WTC11 (cell line): ENCODE measurements around the gene RPL34. TPM values are rescaled to one million over a fixed set of nuclear protein-coding genes. Genes with fewer than 3 reads are reported as not detected.

Experiments used
- ATAC-seq: fragments of 200-7000 bp; cut with Tn5 transposase; 2 replicates; pipeline ENCODE4 v1.10.0; 2021; ENCODE audit warnings: mild to moderate bottlenecking, moderate library complexity
- CTCF ChIA-PET: fragments of 300-600 bp; sonication (Branson Sonifier 250); formaldehyde crosslinking; loops from one replicate; lab custom pipeline; 2021; ENCODE audit warnings: antibody characterized with exemption; lab: Charles Lee
- POLR2A ChIA-PET: fragments of 350-600 bp; sonication (Branson Sonifier 250); formaldehyde crosslinking; loops from one replicate; lab custom pipeline; 2021; ENCODE audit warnings: antibody characterized with exemption; lab: Charles Lee
- DNase-seq: peaks from one replicate; pipeline ENCODE4 v3.0.0; 2021; ENCODE audit warnings: low spot score
- H3K27ac Mint-ChIP-seq: 2 replicates; pipeline ENCODE4 v1.8.0; 2021; ENCODE audit warnings: mixed read lengths
- H3K27me3 Mint-ChIP-seq: 2 replicates; pipeline ENCODE4 v1.8.0; 2021; ENCODE audit warnings: low read depth, mild to moderate bottlenecking, moderate library complexity, mixed read lengths
- H3K36me3 Mint-ChIP-seq: 2 replicates; pipeline ENCODE4 v1.8.0; 2021; ENCODE audit warnings: mixed read lengths
- H3K4me1 Mint-ChIP-seq: 2 replicates; pipeline ENCODE4 v1.8.0; 2022; ENCODE audit warnings: mixed read lengths
- H3K4me3 Mint-ChIP-seq: 2 replicates; pipeline ENCODE4 v1.8.0; 2021; ENCODE audit warnings: mild to moderate bottlenecking, moderate library complexity, mixed read lengths
- H3K9me3 Mint-ChIP-seq: 2 replicates; pipeline ENCODE4 v1.8.0; 2021; ENCODE audit warnings: mixed read lengths
- ATF1 ChIP-seq: sonication (generic); formaldehyde crosslinking; IDR thresholded peaks from 2 replicates; pipeline ENCODE4 v1.8.1; 2023; ENCODE audit warnings: mild to moderate bottlenecking, moderate library complexity, missing genetic modification reagents
- JAZF1 ChIP-seq: fragments of 250-450 bp; sonication (Bioruptor Pico); IDR thresholded peaks from 2 replicates; pipeline ENCODE4 v1.9.0; 2021; ENCODE audit warnings: moderate library complexity, mild to moderate bottlenecking, inconsistent platforms
- KAT7 ChIP-seq: sonication (generic); formaldehyde crosslinking; IDR thresholded peaks from 2 replicates; pipeline ENCODE4 v1.8.1; 2023; ENCODE audit warnings: missing genetic modification reagents, mild to moderate bottlenecking, borderline replicate concordance
- MXD4 ChIP-seq: fragments of 250-450 bp; sonication (Bioruptor Pico); IDR thresholded peaks from 2 replicates; pipeline ENCODE4 v1.8.0; 2021; ENCODE audit warnings: mild to moderate bottlenecking, moderate library complexity, borderline replicate concordance
- MYBL2 ChIP-seq: sonication (generic); formaldehyde crosslinking; IDR thresholded peaks from 2 replicates; pipeline ENCODE4 v1.8.1; 2023; ENCODE audit warnings: mild to moderate bottlenecking, moderate library complexity, missing genetic modification reagents
- OVOL2 ChIP-seq: fragments of 250-450 bp; sonication (Bioruptor Pico); IDR thresholded peaks from 2 replicates; pipeline ENCODE4 v1.9.0; 2021; ENCODE audit warnings: mild to moderate bottlenecking, borderline replicate concordance
- RELA ChIP-seq: sonication (generic); formaldehyde crosslinking; IDR thresholded peaks from 2 replicates; pipeline ENCODE4 v1.8.1; 2022; ENCODE audit warnings: missing genetic modification reagents, mild to moderate bottlenecking, borderline replicate concordance
- RORB ChIP-seq: fragments of 250-450 bp; sonication (Bioruptor Pico); IDR thresholded peaks from 2 replicates; pipeline ENCODE4 v1.9.0; 2021; ENCODE audit warnings: mild to moderate bottlenecking
- SMAD4 ChIP-seq: sonication (generic); formaldehyde crosslinking; IDR thresholded peaks from 2 replicates; pipeline ENCODE4 v1.8.0; 2022; ENCODE audit warnings: mild to moderate bottlenecking, missing genetic modification reagents
- TP53 ChIP-seq: sonication (generic); formaldehyde crosslinking; IDR thresholded peaks from 2 replicates; pipeline ENCODE4 v1.8.1; 2023; ENCODE audit warnings: mild to moderate bottlenecking, missing genetic modification reagents
- ZNF121 ChIP-seq: sonication (generic); formaldehyde crosslinking; IDR thresholded peaks from 2 replicates; pipeline ENCODE4 v1.8.0; 2023; ENCODE audit warnings: missing genetic modification reagents
- ZNF263 ChIP-seq: sonication (generic); formaldehyde crosslinking; IDR thresholded peaks from 2 replicates; pipeline ENCODE4 v1.8.1; 2022; ENCODE audit warnings: low read depth, mild to moderate bottlenecking, moderate library complexity, missing genetic modification reagents
- ZNF317 ChIP-seq: sonication (generic); formaldehyde crosslinking; IDR thresholded peaks from 2 replicates; pipeline ENCODE4 v1.8.1; 2023; ENCODE audit warnings: low read depth, mild to moderate bottlenecking, moderate library complexity, missing genetic modification reagents, borderline replicate concordance
- ZNF416 ChIP-seq: fragments of 250-450 bp; sonication (Bioruptor Pico); IDR thresholded peaks from 2 replicates; pipeline ENCODE4 v1.9.0; 2021; ENCODE audit warnings: mild to moderate bottlenecking, inconsistent platforms
- ZNF423 ChIP-seq: fragments of 250-450 bp; sonication (Bioruptor Pico); IDR thresholded peaks from 2 replicates; pipeline ENCODE4 v2.1.2; 2022; ENCODE audit warnings: mild to moderate bottlenecking, moderate library complexity
- total RNA-seq: library from RNA; stranded (reverse); gene quantifications from 3 replicates; pipeline ENCODE4 v1.2.3, GENCODE V29; 2021
- TF ChIP-seq, protein P1 (sequence below): sonication (generic); formaldehyde crosslinking; IDR thresholded peaks from 2 replicates; pipeline ENCODE4 v1.8.1; 2023; ENCODE audit warnings: mild to moderate bottlenecking, moderate library complexity, missing genetic modification reagents
- TF ChIP-seq, protein P2 (sequence below): fragments of 250-450 bp; sonication (Bioruptor Pico); IDR thresholded peaks from 2 replicates; pipeline ENCODE4 v1.9.0; 2021; ENCODE audit warnings: mild to moderate bottlenecking
- TF ChIP-seq, protein P3 (sequence below): sonication (generic); formaldehyde crosslinking; IDR thresholded peaks from 2 replicates; pipeline ENCODE4 v1.8.0; 2022; ENCODE audit warnings: mild to moderate bottlenecking, missing genetic modification reagents
- TF ChIP-seq, protein P4 (sequence below): fragments of 200-600 bp; IDR thresholded peaks from 2 replicates; pipeline ENCODE4 v1.8.0; 2022; ENCODE audit warnings: antibody characterized with exemption
- TF ChIP-seq, protein P5 (sequence below): sonication (generic); formaldehyde crosslinking; conservative IDR thresholded peaks from 2 replicates; pipeline ENCODE4 v1.8.1; 2022; ENCODE audit warnings: mild to moderate bottlenecking, missing genetic modification reagents
- TF ChIP-seq, protein P6 (sequence below): sonication (generic); formaldehyde crosslinking; IDR thresholded peaks from 2 replicates; pipeline ENCODE4 v1.8.0; 2022; ENCODE audit warnings: mild to moderate bottlenecking, missing genetic modification reagents
- TF ChIP-seq, protein P7 (sequence below): sonication (generic); formaldehyde crosslinking; IDR thresholded peaks from 2 replicates; pipeline ENCODE4 v1.8.1; 2022; ENCODE audit warnings: low read depth, missing genetic modification reagents, borderline replicate concordance

RPL34 gene
- total RNA-seq, 1 experiment from 2014 or later = 1,253 TPM

DNA sequence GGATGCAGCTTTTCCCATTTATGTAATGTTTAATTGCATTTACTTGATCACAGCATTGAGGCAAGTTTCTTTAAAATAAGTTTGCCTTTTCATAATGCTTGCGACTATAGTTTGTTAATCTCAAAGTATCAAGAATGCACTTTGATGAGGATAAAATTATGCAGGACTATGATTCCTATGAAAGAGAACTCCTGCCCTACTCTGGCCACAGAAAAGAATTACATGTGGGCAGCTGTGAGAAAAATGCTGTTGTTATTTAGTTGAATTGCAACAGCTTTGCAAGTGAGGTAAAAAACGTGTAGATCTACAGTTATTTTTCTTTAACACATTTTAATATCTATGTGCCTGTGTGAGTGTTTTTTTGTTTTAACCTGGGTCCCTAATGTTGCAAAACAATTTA is 17.5 kb downstream of the RPL34 start (continued):
- TF ChIP-seq, protein P1, sequence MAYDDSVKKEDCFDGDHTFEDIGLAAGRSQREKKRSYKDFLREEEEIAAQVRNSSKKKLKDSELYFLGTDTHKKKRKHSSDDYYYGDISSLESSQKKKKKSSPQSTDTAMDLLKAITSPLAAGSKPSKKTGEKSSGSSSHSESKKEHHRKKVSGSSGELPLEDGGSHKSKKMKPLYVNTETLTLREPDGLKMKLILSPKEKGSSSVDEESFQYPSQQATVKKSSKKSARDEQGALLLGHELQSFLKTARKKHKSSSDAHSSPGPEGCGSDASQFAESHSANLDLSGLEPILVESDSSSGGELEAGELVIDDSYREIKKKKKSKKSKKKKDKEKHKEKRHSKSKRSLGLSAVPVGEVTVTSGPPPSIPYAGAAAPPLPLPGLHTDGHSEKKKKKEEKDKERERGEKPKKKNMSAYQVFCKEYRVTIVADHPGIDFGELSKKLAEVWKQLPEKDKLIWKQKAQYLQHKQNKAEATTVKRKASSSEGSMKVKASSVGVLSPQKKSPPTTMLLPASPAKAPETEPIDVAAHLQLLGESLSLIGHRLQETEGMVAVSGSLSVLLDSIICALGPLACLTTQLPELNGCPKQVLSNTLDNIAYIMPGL (CRISPR knock-in tag) = no peak
- TF ChIP-seq RORB (CRISPR knock-in tag) = no peak
- TF ChIP-seq, all 79 proteins: peak for 0

DNA sequence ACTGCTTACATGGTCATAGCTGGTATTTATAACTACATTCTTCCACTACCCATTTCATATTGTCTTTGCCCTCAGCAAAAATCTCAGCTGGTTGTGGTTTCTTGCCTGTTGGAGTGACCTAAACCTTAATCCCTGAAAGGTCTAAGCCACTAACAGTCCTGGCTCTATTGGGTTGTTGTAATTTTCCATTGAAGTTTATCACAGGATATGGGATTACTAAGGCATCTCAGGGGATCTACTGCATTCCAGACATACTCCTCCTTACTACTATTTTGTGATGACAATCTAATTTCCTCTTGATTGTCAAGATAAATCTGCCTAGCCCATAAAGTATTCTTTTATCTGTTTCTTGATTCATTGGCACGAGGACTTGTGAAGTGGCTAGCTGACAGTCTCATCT is 23.9 kb downstream of the RPL34 start:
- H3K4me1 Mint-ChIP-seq = no peaks in the 10 kb centered on the region
- no peak for TF ChIP-seq TP53 (CRISPR knock-in tag)
- TF ChIP-seq ZNF121 (CRISPR knock-in tag) = no peak
- TF ChIP-seq, protein P2, sequence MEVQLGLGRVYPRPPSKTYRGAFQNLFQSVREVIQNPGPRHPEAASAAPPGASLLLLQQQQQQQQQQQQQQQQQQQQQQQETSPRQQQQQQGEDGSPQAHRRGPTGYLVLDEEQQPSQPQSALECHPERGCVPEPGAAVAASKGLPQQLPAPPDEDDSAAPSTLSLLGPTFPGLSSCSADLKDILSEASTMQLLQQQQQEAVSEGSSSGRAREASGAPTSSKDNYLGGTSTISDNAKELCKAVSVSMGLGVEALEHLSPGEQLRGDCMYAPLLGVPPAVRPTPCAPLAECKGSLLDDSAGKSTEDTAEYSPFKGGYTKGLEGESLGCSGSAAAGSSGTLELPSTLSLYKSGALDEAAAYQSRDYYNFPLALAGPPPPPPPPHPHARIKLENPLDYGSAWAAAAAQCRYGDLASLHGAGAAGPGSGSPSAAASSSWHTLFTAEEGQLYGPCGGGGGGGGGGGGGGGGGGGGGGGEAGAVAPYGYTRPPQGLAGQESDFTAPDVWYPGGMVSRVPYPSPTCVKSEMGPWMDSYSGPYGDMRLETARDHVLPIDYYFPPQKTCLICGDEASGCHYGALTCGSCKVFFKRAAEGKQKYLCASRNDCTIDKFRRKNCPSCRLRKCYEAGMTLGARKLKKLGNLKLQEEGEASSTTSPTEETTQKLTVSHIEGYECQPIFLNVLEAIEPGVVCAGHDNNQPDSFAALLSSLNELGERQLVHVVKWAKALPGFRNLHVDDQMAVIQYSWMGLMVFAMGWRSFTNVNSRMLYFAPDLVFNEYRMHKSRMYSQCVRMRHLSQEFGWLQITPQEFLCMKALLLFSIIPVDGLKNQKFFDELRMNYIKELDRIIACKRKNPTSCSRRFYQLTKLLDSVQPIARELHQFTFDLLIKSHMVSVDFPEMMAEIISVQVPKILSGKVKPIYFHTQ = no peak
- TF ChIP-seq, all 79 proteins: peak for 0
- ATAC-seq (no peak), DNase-seq (no peak)
- H3K27ac Mint-ChIP-seq = no peak overlapping the region
- H3K4me3 Mint-ChIP-seq = no peak overlapping the region
- H3K36me3 Mint-ChIP-seq = no peaks in the 10 kb centered on the region
- POLR2A ChIA-PET = no interaction called here
- no peaks in the 10 kb centered on the region for H3K27me3 Mint-ChIP-seq
- CTCF ChIA-PET = no interaction called here
- H3K9me3 Mint-ChIP-seq = no peaks in the 10 kb centered on the region

DNA sequence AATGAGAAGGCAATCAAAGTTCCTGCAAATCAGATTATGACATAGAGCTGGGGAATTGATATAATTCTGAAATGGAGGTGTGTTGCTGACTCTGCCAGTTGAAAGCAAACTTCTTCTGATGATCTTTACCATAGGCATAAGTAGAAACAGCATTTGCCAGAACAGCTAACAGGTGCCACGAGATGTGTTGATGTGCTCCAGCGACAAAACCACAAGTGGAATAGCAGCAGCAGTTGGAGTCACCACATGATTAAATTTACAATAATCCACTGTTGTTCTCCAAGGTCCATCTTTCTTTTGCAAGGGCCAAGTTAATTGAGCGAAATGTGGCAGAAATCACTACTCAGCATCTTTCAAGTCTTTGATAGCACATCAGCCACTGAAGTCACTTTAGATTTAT is 26.3 kb downstream of the RPL34 start:
- Mint-ChIP-seq H3K36me3 (no peaks in the 10 kb centered on the region; the same call in 1 of the 2 replicates), H3K4me3 (no peak overlapping the region), H3K4me1 (peaks cover 3% of the 10 kb centered on the region; the same call in 1 of the 2 replicates), H3K27ac (no peak overlapping the region), H3K9me3 (no peaks in the 10 kb centered on the region), H3K27me3 (no peaks in the 10 kb centered on the region)
- ChIA-PET CTCF (no interaction called here), POLR2A (no interaction called here)
- DNase-seq (no peak), ATAC-seq (no peak)
- TF ChIP-seq, protein P3, sequence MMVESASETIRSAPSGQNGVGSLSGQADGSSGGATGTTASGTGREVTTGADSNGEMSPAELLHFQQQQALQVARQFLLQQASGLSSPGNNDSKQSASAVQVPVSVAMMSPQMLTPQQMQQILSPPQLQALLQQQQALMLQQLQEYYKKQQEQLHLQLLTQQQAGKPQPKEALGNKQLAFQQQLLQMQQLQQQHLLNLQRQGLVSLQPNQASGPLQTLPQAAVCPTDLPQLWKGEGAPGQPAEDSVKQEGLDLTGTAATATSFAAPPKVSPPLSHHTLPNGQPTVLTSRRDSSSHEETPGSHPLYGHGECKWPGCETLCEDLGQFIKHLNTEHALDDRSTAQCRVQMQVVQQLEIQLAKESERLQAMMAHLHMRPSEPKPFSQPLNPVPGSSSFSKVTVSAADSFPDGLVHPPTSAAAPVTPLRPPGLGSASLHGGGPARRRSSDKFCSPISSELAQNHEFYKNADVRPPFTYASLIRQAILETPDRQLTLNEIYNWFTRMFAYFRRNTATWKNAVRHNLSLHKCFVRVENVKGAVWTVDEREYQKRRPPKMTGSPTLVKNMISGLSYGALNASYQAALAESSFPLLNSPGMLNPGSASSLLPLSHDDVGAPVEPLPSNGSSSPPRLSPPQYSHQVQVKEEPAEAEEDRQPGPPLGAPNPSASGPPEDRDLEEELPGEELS (CRISPR knock-in tag) = no peak
- TF ChIP-seq MXD4 (CRISPR knock-in tag) (no peak), ZNF263 (CRISPR knock-in tag) (no peak), ATF1 (CRISPR knock-in tag) (no peak), RELA (CRISPR knock-in tag) (no peak), ZNF317 (CRISPR knock-in tag) (no peak), KAT7 (no peak), ZNF416 (CRISPR knock-in tag) (no peak), OVOL2 (CRISPR knock-in tag) (no peak), JAZF1 (CRISPR knock-in tag) (no peak), SMAD4 (CRISPR knock-in tag) (no peak), ZNF423 (CRISPR knock-in tag) (no peak), MYBL2 (CRISPR knock-in tag) (no peak)
- TF ChIP-seq, protein P4, sequence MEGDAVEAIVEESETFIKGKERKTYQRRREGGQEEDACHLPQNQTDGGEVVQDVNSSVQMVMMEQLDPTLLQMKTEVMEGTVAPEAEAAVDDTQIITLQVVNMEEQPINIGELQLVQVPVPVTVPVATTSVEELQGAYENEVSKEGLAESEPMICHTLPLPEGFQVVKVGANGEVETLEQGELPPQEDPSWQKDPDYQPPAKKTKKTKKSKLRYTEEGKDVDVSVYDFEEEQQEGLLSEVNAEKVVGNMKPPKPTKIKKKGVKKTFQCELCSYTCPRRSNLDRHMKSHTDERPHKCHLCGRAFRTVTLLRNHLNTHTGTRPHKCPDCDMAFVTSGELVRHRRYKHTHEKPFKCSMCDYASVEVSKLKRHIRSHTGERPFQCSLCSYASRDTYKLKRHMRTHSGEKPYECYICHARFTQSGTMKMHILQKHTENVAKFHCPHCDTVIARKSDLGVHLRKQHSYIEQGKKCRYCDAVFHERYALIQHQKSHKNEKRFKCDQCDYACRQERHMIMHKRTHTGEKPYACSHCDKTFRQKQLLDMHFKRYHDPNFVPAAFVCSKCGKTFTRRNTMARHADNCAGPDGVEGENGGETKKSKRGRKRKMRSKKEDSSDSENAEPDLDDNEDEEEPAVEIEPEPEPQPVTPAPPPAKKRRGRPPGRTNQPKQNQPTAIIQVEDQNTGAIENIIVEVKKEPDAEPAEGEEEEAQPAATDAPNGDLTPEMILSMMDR = no peak
- TF ChIP-seq, protein P5, sequence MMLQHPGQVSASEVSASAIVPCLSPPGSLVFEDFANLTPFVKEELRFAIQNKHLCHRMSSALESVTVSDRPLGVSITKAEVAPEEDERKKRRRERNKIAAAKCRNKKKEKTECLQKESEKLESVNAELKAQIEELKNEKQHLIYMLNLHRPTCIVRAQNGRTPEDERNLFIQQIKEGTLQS (CRISPR knock-in tag) = no peak
- TF ChIP-seq, protein P1 (CRISPR knock-in tag) = no peak
- TF ChIP-seq, protein P6, sequence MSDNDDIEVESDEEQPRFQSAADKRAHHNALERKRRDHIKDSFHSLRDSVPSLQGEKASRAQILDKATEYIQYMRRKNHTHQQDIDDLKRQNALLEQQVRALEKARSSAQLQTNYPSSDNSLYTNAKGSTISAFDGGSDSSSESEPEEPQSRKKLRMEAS (CRISPR knock-in tag) = no peak
- TF ChIP-seq, protein P7, sequence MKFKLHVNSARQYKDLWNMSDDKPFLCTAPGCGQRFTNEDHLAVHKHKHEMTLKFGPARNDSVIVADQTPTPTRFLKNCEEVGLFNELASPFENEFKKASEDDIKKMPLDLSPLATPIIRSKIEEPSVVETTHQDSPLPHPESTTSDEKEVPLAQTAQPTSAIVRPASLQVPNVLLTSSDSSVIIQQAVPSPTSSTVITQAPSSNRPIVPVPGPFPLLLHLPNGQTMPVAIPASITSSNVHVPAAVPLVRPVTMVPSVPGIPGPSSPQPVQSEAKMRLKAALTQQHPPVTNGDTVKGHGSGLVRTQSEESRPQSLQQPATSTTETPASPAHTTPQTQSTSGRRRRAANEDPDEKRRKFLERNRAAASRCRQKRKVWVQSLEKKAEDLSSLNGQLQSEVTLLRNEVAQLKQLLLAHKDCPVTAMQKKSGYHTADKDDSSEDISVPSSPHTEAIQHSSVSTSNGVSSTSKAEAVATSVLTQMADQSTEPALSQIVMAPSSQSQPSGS (CRISPR knock-in tag) = no peak
